ENCODE data around the gene FBXO10. TPM values are rescaled to one million over a fixed set of nuclear protein-coding genes. Genes with fewer than 3 reads are reported as not detected.

FBXO10 gene
- total RNA-seq, 4 donors from 2014 or later = 5.7 to 11.4 (median 9.2) TPM

DNA sequence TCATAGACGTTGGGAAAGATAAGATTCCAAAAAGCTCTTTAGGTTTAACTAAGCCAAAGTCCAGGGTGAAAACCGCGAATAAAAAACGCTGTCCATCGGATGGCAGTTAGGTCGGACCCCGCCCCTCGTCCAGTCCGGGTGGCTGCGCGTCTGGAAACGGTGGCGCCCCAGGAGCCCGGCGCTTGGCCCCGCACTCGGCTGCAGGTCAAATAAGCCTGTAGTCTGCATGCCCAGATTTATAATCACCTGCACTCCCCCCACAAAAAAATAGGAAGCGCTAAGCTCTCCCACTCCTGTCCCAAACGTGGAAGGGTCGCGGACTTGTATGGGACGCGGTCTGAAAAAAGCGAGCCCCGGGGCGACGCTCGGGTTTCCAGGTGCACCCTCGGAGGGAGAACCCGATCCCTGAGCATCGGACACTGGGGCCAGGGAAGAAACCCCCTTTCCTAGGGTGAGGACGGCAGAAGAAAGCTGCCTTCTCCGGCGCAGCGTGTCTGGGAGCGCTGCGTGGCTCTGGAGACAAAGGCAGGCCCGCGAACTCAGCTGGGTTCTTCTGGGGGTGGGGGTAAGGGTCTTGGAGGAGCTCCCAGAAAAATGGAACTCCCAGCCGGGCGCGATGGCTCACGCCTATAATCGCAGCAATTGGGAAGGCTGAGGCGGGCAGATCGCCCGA is 110.0 kb downstream of the FBXO10 start:
- WGBS, 2 donors = 0 to 1% methylated on average over 44 to 47 of the region's 47 CpGs
- Histone ChIP-seq H3K4me3 (peak overlapping the region; percentile 64 to 97 (median 80)), H3K36me3 (no peaks in the 10 kb centered on the region), H3K27ac (peak overlapping the region; percentile 97), H3K9me3 (no peaks in the 10 kb centered on the region), H3K27me3 (no peaks in the 10 kb centered on the region), H3K4me1 (peaks cover 0 to 37% (median 23%) of the 10 kb centered on the region in 4 donors)
- TF ChIP-seq POLR2A (IDR thresholded peaks at IDR 0.05) = no peak
- TF ChIP-seq EP300 (IDR thresholded peaks at IDR 0.05) = peak in 1 of 2 donors; percentile 6
- TF ChIP-seq, protein P1, sequence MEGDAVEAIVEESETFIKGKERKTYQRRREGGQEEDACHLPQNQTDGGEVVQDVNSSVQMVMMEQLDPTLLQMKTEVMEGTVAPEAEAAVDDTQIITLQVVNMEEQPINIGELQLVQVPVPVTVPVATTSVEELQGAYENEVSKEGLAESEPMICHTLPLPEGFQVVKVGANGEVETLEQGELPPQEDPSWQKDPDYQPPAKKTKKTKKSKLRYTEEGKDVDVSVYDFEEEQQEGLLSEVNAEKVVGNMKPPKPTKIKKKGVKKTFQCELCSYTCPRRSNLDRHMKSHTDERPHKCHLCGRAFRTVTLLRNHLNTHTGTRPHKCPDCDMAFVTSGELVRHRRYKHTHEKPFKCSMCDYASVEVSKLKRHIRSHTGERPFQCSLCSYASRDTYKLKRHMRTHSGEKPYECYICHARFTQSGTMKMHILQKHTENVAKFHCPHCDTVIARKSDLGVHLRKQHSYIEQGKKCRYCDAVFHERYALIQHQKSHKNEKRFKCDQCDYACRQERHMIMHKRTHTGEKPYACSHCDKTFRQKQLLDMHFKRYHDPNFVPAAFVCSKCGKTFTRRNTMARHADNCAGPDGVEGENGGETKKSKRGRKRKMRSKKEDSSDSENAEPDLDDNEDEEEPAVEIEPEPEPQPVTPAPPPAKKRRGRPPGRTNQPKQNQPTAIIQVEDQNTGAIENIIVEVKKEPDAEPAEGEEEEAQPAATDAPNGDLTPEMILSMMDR (IDR thresholded peaks at IDR 0.05) = no peak
- peak; percentile 17 to 23 for DNase-seq (ENCODE audit: low spot score in 2 of 2)

DNA sequence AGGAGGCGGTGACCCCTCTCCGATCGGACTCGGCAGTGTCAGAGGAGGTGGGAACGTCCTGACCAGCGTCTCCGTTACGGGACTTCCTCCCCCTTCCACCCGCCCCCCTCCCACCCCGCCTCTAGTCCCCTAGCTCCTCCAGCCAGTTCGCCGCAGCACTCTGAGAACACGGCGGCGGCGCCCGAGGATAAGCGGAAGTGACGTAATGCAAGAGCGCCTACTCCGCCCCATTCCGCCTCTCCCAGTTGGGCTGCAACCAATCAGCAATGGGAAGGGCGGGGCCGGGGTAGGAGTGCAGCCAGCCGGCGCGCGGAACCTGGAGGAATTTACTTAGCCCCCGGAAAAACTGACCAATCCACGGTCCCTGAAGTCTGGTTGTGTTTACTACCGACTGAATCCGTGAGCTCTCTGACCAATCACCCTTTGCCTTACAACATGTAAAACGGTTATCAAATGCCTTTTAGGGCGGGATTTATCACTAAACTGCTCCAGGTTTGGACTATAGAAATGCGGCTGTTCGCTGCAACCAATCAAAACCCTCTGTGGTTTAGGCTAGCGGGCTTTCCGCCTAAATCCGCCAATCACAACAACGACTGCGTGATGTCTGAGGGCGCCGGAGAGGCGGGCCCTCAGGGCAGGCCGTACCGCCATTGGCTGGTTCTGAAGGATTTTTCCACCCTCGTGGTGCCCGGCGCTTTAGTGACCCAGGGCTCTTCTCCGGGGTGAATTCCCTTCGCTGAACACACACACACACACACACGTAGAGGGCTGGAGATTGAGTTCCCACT is 110.7 kb downstream of the FBXO10 start, which contains the start of gene ZBTB5:
TSS of gene ZBTB5 (minus strand) at position 202 of the 788 bp plus-strand sequence. CDS start 22,899 bp downstream, outside the sequence.
- DNase-seq (ENCODE audit: low spot score in 2 of 2) = peak; percentile 99
- 0% methylated on average over 36 to 37 of the region's 52 CpGs for WGBS, 2 donors
- Histone ChIP-seq H3K27ac (peak within 1 kb of the TSS; percentile 97), H3K36me3 (no peaks in the 10 kb centered on the region), H3K4me1 (peaks cover 0 to 40% (median 23%) of the 10 kb centered on the region in 4 donors), H3K9me3 (no peaks in the 10 kb centered on the region), H3K4me3 (peak within 1 kb of the TSS; percentile 64 to 97 (median 80)), H3K27me3 (no peaks in the 10 kb centered on the region)
- TF ChIP-seq, protein P1 (IDR thresholded peaks at IDR 0.05) = peak in 2 of 5 experiments; percentile 46 to 66
- TF ChIP-seq POLR2A (IDR thresholded peaks at IDR 0.05) (peak; percentile 67 to 74), EP300 (IDR thresholded peaks at IDR 0.05) (peak in 1 of 2 donors; percentile 78)

DNA sequence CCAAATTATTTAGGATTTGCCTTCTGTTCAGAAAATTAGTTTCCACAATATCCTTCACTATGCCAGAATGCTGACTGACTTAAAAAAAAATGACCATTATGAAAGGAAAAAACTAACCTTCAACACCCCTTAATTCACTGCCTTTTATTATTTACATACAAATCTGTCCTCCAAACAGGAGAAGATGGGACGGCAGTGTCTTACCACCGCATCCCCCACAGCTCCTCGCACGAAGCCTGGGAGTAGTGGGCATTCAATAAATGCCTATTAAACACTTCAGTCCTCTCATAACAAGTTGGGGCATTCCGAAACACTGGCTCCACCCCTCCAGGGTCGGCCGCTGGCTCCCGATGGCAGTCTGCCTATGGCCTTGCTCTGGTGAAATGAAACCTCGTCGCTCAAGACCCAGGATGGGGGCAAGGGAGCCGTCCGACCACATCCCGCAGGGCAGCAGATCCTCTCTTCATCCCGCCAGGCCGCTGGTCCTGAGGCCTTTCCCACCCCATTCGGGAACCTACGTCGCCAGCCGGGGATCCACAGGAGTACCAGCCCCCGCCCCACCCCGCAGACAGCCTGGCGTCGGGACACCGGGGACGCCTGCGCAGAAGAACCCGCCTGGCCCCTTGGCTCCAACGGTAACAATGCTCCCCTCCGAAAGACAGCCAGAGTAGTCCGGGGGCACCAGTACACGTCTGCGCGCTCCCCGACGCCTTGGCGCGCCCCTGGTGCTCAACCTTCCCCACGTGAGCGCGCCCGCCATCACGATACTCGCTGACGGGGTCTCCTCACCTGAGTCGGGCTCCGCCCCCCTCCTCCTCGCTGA is 111.5 kb downstream of the FBXO10 start:
- TF ChIP-seq EP300 (IDR thresholded peaks at IDR 0.05) = peak in 1 of 2 donors; percentile 6
- TF ChIP-seq, protein P1 (IDR thresholded peaks at IDR 0.05) = no peak
- TF ChIP-seq POLR2A (IDR thresholded peaks at IDR 0.05) = peak; percentile 17 to 30
- 0% methylated on average over 20 to 44 of the region's 47 CpGs for WGBS, 2 donors
- Histone ChIP-seq H3K27ac (peak overlapping the region; percentile 96 to 97 (median 97)), H3K4me1 (peaks cover 0 to 44% (median 23%) of the 10 kb centered on the region in 4 donors), H3K27me3 (no peaks in the 10 kb centered on the region), H3K36me3 (no peaks in the 10 kb centered on the region), H3K4me3 (peak overlapping the region; percentile 59 to 97 (median 80)), H3K9me3 (no peaks in the 10 kb centered on the region)
- DNase-seq (ENCODE audit: low spot score in 2 of 2) = peak; percentile 53 to 63

DNA sequence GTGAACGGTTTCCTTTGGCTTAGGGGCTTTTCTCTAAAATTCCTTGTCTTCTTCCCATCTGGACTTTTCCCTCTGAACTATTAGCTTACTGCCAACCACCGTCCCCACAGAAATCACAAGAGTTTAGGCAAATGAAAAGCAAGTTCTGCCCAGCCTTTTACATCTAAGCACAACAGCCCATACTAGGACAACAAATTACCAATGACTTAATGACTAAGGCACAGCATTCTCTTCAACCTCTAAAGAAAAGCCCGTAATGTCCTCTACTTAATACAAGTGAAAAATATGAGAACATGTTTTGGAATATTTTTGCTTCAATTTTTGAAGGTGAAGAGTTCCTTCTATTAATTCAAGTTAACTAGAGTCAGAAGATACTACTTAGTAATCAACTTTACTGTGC is 112.2 kb downstream of the FBXO10 start:
- H3K9me3 ChIP-seq = no peaks in the 10 kb centered on the region
- no peaks in the 10 kb centered on the region for H3K36me3 ChIP-seq
- peak overlapping the region; percentile 96 to 97 (median 97) for H3K27ac ChIP-seq
- H3K4me3 ChIP-seq = peak overlapping the region; percentile 59 to 97 (median 80)
- H3K27me3 ChIP-seq = no peaks in the 10 kb centered on the region
- 17% methylated on average over 3 of the region's 3 CpGs for WGBS, 2 donors
- TF ChIP-seq POLR2A (IDR thresholded peaks at IDR 0.05) = no peak
- TF ChIP-seq, protein P1 (IDR thresholded peaks at IDR 0.05) = no peak
- no peak for TF ChIP-seq EP300 (IDR thresholded peaks at IDR 0.05)
- DNase-seq (ENCODE audit: low spot score in 2 of 2) = no peak
- peaks cover 0 to 44% (median 23%) of the 10 kb centered on the region in 4 donors for H3K4me1 ChIP-seq

Other genes with a start within 250 kb of the FBXO10 start
- 100 to 1,000 TPM; 175 to 250 (median 200) TPM for gene GRHPR, start 153.7 kb downstream of the FBXO10 start, total RNA-seq
- 10 to 100 TPM in 3 of 4 donors, 1 to 10 TPM in 1; 9.6 to 15.1 (median 13.5) TPM for gene ZBTB5, start 110.9 kb downstream of the FBXO10 start, total RNA-seq
- gene POLR1E, start 90.4 kb downstream of the FBXO10 start, total RNA-seq = 10 to 100 TPM; 14.1 to 22.1 (median 16.4) TPM
- 10 to 100 TPM; 21.0 to 81.1 (median 63.7) TPM for gene TOMM5, start 16.2 kb upstream of the FBXO10 start, total RNA-seq
- 1 to 10 TPM in 1 of 4 donors, under 1 TPM in 2, not detected in 1; 0.30 to 1.6 (median 0.42) TPM for gene FRMPD1, start 74.6 kb upstream of the FBXO10 start, total RNA-seq
- gene TRMT10B, start 177.4 kb upstream of the FBXO10 start, total RNA-seq = 10 to 100 TPM; 10.2 to 27.5 (median 12.3) TPM
- 10 to 100 TPM; 23.4 to 59.9 (median 39.3) TPM for gene EXOSC3, start 208.7 kb upstream of the FBXO10 start, total RNA-seq
- 10 to 100 TPM; 18.6 to 31.4 (median 21.5) TPM for gene DCAF10, start 224.4 kb upstream of the FBXO10 start, total RNA-seq

All from tibial nerve (tissue), 4 donors.